NCI-H2196 (cell line): ENCODE results near the gene ELAVL2.
"Not testable (repeated sequence)": the region's sequence is repeated elsewhere in the genome, so short reads cannot be mapped to it uniquely, and the experiment has no call there.

ENCODE experiments used
- DNase-seq: peaks from one replicate; lab custom pipeline; 2025; ENCODE audit not compliant: unreplicated experiment; lab: John Stamatoyannopoulos, UW

Gene ELAVL2

GRCh38 chr9:23730364-23730763 lies 95.7 kb downstream of the ELAVL2 start:
- DNase-seq, result no peak

GRCh38 chr9:23728736-23729135 lies 97.3 kb downstream of the ELAVL2 start:
- no peak for DNase-seq

- no peak for DNase-seq
Measured at GRCh38 chr9:23725279-23725946, 100.6 kb downstream of the ELAVL2 start.

GRCh38 chr9:23723672-23724071 lies 102.4 kb downstream of the ELAVL2 start:
- no peak for DNase-seq

- DNase-seq, result not testable (repeated sequence)
Measured at GRCh38 chr9:23723048-23723447, 103.0 kb downstream of the ELAVL2 start.

GRCh38 chr9:23721466-23721865 lies 104.6 kb downstream of the ELAVL2 start:
- no peak for DNase-seq

GRCh38 chr9:23717505-23717904 lies 108.5 kb downstream of the ELAVL2 start:
- no peak for DNase-seq

- DNase-seq, result no peak
Measured at GRCh38 chr9:23707249-23707648, 118.8 kb downstream of the ELAVL2 start.

- no peak for DNase-seq
Measured at GRCh38 chr9:23702311-23702922, 123.6 kb downstream of the ELAVL2 start.

GRCh38 chr9:23701291-23701690 lies 124.7 kb downstream of the ELAVL2 start:
- no peak for DNase-seq

GRCh38 chr9:23700359-23700758 lies 125.7 kb downstream of the ELAVL2 start:
- DNase-seq, result no peak

GRCh38 chr9:23698161-23698560 lies 127.9 kb downstream of the ELAVL2 start:
- DNase-seq, result no peak

- DNase-seq, result no peak
Measured at GRCh38 chr9:23695572-23695971, 130.5 kb downstream of the ELAVL2 start.

GRCh38 chr9:23693374-23693773 lies 132.7 kb downstream of the ELAVL2 start:
- no peak for DNase-seq

- no peak for DNase-seq
Measured at GRCh38 chr9:23686896-23687295, 139.1 kb downstream of the ELAVL2 start.

- no peak for DNase-seq
Measured at GRCh38 chr9:23686257-23686656, 139.8 kb downstream of the ELAVL2 start.

- no peak for DNase-seq
Measured at GRCh38 chr9:23683611-23684061, 142.4 kb downstream of the ELAVL2 start.

GRCh38 chr9:23682891-23683431 lies 143.1 kb downstream of the ELAVL2 start:
- DNase-seq, result no peak

GRCh38 chr9:23682352-23682751 lies 143.7 kb downstream of the ELAVL2 start:
- no peak for DNase-seq

GRCh38 chr9:23677446-23677845 lies 148.6 kb downstream of the ELAVL2 start:
- DNase-seq, result no peak

- no peak for DNase-seq
Measured at GRCh38 chr9:23674016-23674585, 151.9 kb downstream of the ELAVL2 start.

GRCh38 chr9:23672151-23672550 lies 153.9 kb downstream of the ELAVL2 start:
- no peak for DNase-seq
